ENCODE data around the gene ATP8B3. TPM values are rescaled to one million over a fixed set of nuclear protein-coding genes. Genes with fewer than 3 reads are reported as not detected.
A peak's percentile ranks its signal among the peaks of the same experiment; 100 is the strongest.

The ATP8B3 gene
- total and polyA plus RNA-seq, 11 donors = 0.19 to 3.5 (median 0.72) TPM

DNA sequence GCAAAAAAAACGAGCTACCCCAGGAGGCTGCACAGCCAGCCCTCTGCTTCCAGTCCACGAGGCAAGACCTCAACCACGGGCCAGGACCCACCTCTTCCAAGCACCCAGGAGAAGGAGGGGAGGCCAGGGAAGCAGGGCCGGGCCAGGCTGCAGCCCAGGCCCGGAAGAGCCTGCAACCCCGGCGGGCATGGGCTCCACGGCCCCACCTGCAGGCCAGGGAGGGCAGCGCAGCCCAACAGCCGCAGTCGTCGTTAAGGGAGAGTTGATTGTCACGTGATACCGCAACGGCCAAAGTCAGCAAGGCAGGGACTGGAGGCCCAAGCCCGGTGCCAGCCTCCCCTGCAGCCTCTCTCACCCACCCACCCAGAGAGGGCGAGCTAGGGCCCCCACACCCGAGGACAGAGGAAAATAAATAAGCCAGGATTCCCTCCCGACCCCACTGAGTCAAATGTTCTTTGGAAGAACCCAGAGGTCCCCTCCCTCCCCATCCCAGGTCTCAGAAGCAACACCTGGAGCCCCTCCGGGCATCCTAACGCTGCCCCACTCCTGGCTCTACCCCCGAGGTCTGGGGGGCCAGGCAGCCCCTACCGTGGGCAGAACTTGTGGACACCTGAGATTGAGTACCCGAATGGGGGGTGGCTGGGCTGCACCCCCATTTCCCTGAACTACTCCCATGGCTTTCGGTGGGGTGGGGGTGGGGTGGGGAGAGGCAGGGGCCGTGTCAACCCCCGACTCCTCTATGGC is 41.4 kb upstream of the ATP8B3 start:
- peak overlapping the region in 4 of 12 donors; percentile 7 to 49 (median 41) for H3K27ac ChIP-seq
- 39 to 48% (median 40%) methylated on average over 20 to 27 of the region's 27 CpGs for WGBS, 4 donors
- ATAC-seq = peak in 3 of 4 donors; percentile 1 to 10 (median 4)
- peak overlapping the region in 1 of 12 donors; percentile 2 for H3K4me3 ChIP-seq
- H3K27me3 ChIP-seq = peaks cover 0 to 7% (median 0%) of the 10 kb centered on the region in 9 donors
- TF ChIP-seq CTCF (IDR thresholded peaks at IDR 0.05) (peak; percentile 71 to 96 (median 88)), POLR2A (IDR thresholded peaks at IDR 0.05) (no peak)
- intact Hi-C loops (cut with DNase I) = no loop called here
- DNase-seq = peak; percentile 69 to 89 (median 80)
- H3K9me3 ChIP-seq = no peaks in the 10 kb centered on the region
- peaks cover 0 to 6% (median 0%) of the 10 kb centered on the region in 9 donors for H3K36me3 ChIP-seq
- H3K4me1 ChIP-seq = peaks cover 8 to 69% (median 44%) of the 10 kb centered on the region in 12 donors

DNA sequence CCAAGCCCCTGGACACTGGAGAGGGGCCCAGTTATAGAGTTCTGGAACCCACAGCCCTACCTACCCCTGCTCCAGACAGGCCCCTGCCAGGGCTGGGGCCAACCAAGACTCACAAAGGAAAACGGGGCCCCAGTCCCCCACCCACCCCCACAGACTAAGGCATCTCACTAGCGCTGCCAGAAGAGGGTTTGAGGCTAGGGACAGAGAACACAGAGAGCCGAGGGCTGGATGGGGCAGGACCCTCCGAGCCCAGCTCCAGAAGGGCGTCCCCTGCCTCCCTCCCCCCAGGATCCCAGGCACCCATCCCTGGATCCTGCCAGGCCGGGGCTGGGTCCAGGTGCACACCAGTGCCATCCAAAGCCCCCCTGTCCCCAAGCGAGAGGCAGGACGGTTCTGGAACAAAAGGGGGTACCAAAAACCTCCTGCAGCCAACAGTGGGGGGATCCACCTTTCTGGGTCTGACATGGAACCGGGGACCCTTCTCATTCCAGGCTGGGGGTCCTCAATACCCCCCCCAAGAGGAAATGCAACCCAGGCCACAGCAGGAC is 40.6 kb upstream of the ATP8B3 start:
- Histone ChIP-seq H3K4me3 (no peak overlapping the region), H3K9me3 (no peaks in the 10 kb centered on the region), H3K4me1 (peaks cover 7 to 62% (median 41%) of the 10 kb centered on the region in 12 donors), H3K27ac (no peak overlapping the region), H3K27me3 (peaks cover 0 to 7% (median 0%) of the 10 kb centered on the region in 9 donors), H3K36me3 (peaks cover 0 to 6% (median 0%) of the 10 kb centered on the region in 9 donors)
- ATAC-seq (no peak), DNase-seq (no peak)
- WGBS, 4 donors = 65 to 85% (median 79%) methylated on average over 2 to 9 of the region's 9 CpGs
- intact Hi-C loops (cut with DNase I) = no loop called here
- no peak for TF ChIP-seq CTCF (IDR thresholded peaks at IDR 0.05)
- TF ChIP-seq POLR2A (IDR thresholded peaks at IDR 0.05) = no peak

DNA sequence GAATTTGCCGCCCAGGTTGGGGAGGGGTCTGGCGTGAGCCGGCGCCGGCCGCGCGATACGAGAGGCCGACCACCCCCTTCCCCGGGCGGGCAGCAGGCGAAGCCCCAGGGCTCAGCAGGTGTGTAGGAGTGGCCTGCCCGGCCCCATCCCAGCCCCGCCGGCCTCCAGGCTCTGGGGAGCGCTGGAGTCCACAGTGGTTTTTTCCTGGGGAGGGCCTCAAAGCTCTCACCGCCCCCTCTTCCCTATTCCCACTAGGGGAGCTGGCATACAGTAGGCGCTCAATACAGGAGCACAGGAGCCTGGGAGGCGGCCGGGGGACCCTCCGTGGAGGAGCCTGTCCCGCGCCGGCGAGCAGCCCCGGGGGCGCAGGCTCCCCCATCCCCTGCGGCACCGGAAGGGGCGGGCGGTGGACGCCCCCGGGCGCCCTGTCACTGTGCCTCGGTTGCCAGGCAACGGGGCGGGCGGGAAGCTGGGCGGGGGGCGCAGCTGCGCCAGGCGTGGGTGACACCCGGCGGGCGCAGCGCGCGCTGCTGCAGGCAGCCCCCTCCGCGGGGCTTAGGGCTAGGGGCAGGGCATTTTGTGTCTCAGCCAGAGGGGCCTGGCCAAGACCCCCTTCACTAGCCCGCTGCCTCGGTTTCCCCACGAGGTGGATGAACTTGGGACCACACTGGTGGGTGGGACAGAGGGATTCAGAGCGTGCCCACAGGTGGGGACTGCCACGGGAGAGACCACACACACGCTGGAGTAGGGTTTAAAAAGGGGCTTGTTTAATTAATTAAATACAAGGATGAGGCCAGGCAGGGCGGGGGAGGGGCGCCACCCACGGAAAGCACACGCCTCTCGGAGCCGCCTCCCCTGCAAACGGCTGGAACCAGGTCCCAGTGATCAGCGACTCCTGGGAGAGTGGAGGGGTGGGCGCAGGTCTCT is 39.8 kb upstream of the ATP8B3 start:
- intact Hi-C loops (cut with DNase I) = no loop called here
- peaks cover 0 to 7% (median 0%) of the 10 kb centered on the region in 9 donors for H3K27me3 ChIP-seq
- TF ChIP-seq POLR2A (IDR thresholded peaks at IDR 0.05) (no peak), CTCF (IDR thresholded peaks at IDR 0.05) (no peak)
- H3K4me1 ChIP-seq = peaks cover 10 to 62% (median 41%) of the 10 kb centered on the region in 12 donors
- H3K4me3 ChIP-seq = no peak overlapping the region
- WGBS, 4 donors = 21 to 49% (median 36%) methylated on average over 35 to 66 of the region's 66 CpGs
- H3K9me3 ChIP-seq = no peaks in the 10 kb centered on the region
- no peak overlapping the region for H3K27ac ChIP-seq
- peaks cover 0 to 6% (median 0%) of the 10 kb centered on the region in 9 donors for H3K36me3 ChIP-seq
- ATAC-seq (no peak), DNase-seq (peak in 2 of 5 donors; percentile 33 to 69)

Measured in heart left ventricle (tissue), 16 donors.